Gastroesophageal sphincter (tissue), 4 donors: ENCODE data around the gene TRIM58. TPM values are rescaled to one million over a fixed set of nuclear protein-coding genes. Genes with fewer than 3 reads are reported as not detected.

Source experiments
- total RNA-seq, 4 donors: library from RNA; depleted of rRNA; stranded (reverse); fragments of >200 nt; gene quantifications; one replicate each; pipeline ENCODE4 v1.1.0, GENCODE V29; 2016

TRIM58 gene
- total RNA-seq, 4 donors from 2014 or later = 0.81 to 9.1 (median 0.89) TPM; not detected in 1

Other genes starting within 250 kb of the TRIM58 start
- gene OR13G1, start 177.4 kb upstream of the TRIM58 start, total RNA-seq = not detected
- not detected for gene OR6F1, start 140.5 kb upstream of the TRIM58 start, total RNA-seq
- gene OR14K1, start 118.6 kb upstream of the TRIM58 start, total RNA-seq = not detected
- not detected for gene OR14A2, start 109.0 kb upstream of the TRIM58 start, total RNA-seq
- gene OR1C1, start 96.6 kb upstream of the TRIM58 start, total RNA-seq = not detected
- not detected for gene OR14A16, start 33.1 kb upstream of the TRIM58 start, total RNA-seq
- gene OR11L1, start 15.3 kb upstream of the TRIM58 start, total RNA-seq = not detected
- gene OR2W3, start 38.4 kb downstream of the TRIM58 start, total RNA-seq = 1 to 10 TPM in 1 of 4 donors, under 1 TPM in 2, not detected in 1; 0.39 to 1.6 (median 0.40) TPM
- not detected for gene OR2T8, start 63.1 kb downstream of the TRIM58 start, total RNA-seq
- gene OR2AJ1, start 67.7 kb downstream of the TRIM58 start, total RNA-seq = not detected
- not detected for gene OR2L8, start 91.7 kb downstream of the TRIM58 start, total RNA-seq
- not detected for gene OR2AK2, start 108.0 kb downstream of the TRIM58 start, total RNA-seq
- gene OR2L5, start 156.5 kb downstream of the TRIM58 start, total RNA-seq = not detected
- gene OR2L2, start 172.9 kb downstream of the TRIM58 start, total RNA-seq = not detected
- gene OR2L3, start 189.6 kb downstream of the TRIM58 start, total RNA-seq = not detected
- not detected for gene OR2L13, start 238.0 kb downstream of the TRIM58 start, total RNA-seq